HL-60 (cell line): Measurements from ENCODE around the gene SELP.

Source experiments
- CTCF ChIP-seq: IDR thresholded peaks from one replicate; pipeline ENCODE4 v1.5.1; 2011; ENCODE audit warnings: low read length, control low read depth, inconsistent platforms; ENCODE audit not compliant: insufficient read depth
- GABPA ChIP-seq: IDR thresholded peaks from 2 replicates; pipeline ENCODE4 v1.6.1; 2012; ENCODE audit warnings: low read depth
- POLR2AphosphoS5 ChIP-seq: IDR thresholded peaks from 2 replicates; pipeline ENCODE4 v1.6.1; 2012; ENCODE audit warnings: low read depth
- REST ChIP-seq: IDR thresholded peaks from 2 replicates; pipeline ENCODE4 v1.6.1; 2012; ENCODE audit warnings: low read depth; ENCODE audit not compliant: insufficient replicate concordance
- SPI1 ChIP-seq: IDR thresholded peaks from 2 replicates; pipeline ENCODE4 v1.6.1; 2012; ENCODE audit warnings: low read depth, mild to moderate bottlenecking, borderline replicate concordance

GRCh38 chr1:169647512-169647911, 17.6 kb upstream of the SELP start:
- TF ChIP-seq CTCF: no peak
- no peak for TF ChIP-seq POLR2AphosphoS5
- TF ChIP-seq GABPA: no peak
- no peak for TF ChIP-seq REST
- TF ChIP-seq SPI1: no peak
